ENCODE results near the gene B3GALT2.
"Not testable (repeated sequence)": the region's sequence is repeated elsewhere in the genome, so short reads cannot be mapped to it uniquely, and the experiment has no call there.

Gene B3GALT2

DNA sequence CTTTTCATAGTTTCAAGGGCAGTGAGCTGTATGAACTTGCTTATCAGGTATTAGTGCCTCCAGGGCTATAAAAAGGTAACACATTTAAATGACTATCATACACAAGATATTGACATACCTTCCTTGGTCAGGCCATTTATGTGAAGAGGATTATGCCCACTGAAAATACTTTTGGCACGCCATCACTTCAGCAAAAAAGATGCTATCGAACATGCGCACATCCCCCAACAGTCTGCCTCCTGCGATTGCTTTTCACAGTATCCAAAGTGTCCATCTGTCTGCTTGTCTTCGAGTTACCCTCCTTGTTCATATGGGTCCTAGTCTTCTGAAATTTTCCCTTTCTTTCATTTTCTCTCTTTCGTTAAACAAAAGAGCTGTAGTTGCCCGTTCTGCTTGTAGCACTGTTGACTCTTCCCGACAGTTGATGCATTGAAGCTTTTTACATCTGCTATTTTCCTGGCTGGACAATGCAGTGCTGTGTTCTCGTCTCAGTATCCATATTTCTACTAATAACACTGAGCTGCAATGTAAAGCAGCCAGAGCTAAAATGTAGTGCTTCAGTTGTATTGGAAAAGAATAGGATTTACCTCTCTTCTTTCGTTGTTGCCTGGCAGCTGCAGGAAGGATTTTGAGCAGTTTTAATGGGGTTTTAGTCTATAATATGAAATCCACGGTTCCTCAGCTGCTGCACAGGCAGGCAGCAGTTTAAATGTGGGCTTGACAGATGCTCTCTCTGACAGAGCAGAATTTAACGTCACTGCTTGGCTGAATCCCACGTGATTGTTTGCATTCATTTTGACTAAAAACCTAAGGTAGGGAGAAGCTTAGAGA lies at the start of gene B3GALT2:
Gene B3GALT2, minus strand, starts transcription at position 713 of the 831 bp plus-strand sequence. CDS start 5,051 bp downstream, outside the sequence.
- no peak for DNase-seq (ENCODE audit: low read depth)

DNA sequence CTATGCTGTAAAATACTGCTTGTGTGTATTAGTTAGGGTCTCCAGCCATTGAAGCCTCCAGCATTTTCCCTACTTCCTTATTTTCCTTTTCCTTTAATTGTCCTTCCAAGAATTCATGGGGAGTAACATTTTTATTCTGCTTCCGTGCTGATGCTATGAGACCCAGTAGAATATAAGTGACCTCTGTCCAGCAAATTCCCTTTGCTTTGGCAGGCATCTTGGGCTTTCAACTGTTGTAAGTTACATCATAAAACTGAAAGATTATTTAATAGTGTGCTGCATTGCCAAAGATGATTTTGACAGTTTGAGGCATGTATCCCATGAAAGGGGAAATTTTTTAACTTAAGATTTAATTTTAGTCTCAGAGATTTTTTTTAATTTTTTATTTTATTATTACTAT lies 48.1 kb upstream of the B3GALT2 start:
- DNase-seq (ENCODE audit: low read depth) = no peak

DNA sequence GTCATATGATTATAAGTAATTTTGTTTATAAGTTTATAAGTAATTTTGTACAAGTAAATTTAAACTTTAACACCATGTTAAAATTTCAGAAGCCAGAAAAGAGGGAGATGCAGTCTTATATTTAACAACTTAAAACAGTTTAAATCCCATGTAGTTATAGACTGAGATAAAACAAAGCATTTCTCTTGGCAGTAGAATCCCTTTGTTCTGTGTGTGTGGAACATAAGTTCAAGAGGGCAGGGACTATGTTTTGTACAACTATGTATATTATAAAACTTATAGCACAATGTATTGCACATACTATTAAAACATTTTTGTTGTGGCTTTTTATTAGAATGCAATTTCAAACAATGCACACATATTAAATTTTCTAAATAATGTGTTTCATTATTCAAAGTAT lies 44.7 kb upstream of the B3GALT2 start:
- not testable (repeated sequence) for DNase-seq (ENCODE audit: low read depth)

DNA sequence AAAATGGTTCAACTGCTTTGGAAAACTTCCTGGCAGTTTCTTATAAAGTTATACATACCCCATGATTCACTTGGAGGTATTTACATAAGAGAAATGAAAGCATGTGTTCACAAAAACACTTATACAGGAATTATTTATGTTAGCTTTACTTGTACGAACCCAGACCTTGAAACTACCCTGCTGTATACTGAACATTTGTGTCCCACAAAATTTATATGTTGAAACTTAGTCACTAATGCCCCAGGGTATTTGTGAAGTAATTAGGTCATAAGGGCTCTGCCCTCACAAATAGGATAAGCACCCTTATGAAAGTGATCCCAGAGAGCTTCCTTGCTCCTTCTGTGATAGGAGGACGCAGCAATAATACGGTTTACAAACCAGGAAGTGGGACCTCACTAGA lies 42.7 kb upstream of the B3GALT2 start:
- no peak for DNase-seq (ENCODE audit: low read depth)

- no peak for DNase-seq (ENCODE audit: low read depth)
Measured at GRCh38 chr1:193222056-193222615, 35.7 kb upstream of the B3GALT2 start.

DNA sequence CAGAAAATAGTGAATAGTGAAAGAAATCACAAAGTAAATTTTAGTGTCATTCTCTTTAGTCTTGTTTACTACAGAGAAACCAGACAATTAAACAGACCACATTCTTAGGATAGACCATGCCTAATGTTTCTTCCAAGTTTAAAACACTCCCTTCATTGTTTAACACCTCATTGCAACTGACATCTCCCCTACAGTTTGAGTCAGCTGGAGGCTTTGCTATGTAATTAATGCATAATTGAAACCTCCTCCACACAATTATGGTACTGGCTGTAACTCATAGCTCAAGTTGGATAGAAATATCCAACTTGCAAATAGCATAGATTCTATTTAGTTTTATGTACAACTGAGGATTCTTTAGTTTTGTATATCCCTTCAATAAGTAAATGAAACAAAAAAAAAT lies 35.2 kb upstream of the B3GALT2 start:
- DNase-seq (ENCODE audit: low read depth) = no peak

DNA sequence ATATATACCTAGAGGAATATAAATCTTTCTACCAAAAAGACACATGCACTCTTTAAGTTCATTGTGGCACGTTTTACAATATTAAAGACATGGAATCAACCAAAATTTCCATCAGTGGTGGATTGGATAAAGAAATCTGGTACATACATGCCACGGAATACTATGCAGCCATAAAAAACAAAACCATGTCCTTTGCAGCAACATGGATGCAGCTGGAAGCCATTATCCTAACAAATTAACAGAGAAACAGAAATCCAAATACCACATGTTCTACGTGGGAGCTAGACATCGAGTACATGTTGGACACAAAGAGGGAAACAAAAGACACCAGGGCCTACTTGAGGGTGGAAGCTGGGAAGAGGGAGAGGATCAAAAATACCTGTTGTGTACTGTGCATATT lies 33.0 kb upstream of the B3GALT2 start:
- no peak for DNase-seq (ENCODE audit: low read depth)

DNA sequence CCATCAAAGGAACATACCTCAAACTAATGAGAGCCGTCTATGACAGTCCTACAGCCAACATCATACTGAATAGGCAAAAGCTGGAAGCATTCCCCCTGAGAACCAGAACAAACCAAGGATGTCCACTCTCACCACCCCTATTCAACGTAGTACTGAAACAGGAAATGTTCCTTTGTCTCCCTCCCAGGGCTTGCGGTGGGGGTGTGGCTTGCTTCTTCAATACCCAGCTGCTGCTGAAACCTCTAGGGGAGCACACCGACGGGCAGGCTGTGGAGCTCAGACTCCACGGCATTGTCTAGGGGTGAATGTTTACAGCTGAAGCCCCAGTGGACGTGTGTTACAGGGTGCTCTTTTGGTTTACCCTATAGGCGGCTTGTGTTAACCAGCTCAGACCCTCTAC lies 30.5 kb upstream of the B3GALT2 start:
- no peak for DNase-seq (ENCODE audit: low read depth)

DNA sequence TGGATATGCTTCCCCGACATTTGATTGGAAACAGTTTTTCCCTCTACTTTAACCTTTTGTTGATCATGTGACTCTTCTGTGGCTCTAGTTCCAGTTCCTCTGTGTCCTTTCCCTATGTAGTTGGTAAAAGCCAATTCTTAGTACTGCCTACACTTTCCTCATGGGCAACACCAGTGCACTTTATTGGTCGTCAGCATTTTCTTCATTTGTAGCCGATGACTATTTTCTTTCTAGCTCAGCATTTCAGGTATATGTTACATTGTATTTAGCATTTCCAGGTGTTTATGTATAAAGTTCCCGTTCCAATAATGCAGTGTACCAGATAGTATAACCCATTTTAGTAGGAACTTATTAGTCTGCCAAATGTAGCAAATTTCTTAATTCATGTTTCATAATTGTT lies 27.6 kb upstream of the B3GALT2 start:
- no peak for DNase-seq (ENCODE audit: low read depth)

DNA sequence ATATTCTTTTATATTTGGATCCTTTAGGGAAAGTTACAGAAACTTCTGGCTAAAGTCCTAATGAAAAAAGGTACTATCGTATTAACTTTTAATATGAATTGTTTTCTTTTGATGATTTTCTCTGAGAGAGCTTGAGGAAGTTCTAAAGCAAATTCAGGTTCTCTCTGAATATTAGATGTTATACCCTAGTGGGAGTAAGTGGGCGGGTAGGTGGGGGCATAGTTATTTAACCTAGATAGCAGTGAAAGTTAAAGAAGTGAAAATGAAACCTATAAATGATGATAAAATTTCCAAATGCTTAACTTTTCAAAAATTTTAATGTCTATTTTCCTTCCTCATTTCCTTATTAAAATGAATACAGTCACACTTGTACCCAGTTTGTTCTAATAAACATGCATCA lies 26.2 kb upstream of the B3GALT2 start:
- DNase-seq (ENCODE audit: low read depth) = no peak

DNA sequence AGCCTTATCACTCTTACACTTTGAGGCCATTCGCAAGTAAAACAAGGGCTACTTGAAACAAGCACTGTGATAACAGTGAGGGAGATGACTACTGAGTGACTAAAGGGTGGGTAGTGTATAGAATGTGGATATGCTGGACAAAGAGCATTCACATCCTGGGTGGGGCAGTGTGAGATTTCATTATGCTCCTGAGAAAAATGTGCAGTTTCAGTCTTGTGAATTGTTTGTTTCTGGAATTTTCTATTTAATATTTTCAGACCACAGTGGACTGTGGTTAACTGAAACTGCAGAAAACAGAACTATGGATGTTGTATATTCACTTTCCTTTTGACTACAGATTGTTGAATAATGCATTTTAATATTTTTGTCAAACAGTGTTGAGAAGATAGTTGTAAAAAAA lies 25.1 kb upstream of the B3GALT2 start:
- DNase-seq (ENCODE audit: low read depth) = no peak

DNA sequence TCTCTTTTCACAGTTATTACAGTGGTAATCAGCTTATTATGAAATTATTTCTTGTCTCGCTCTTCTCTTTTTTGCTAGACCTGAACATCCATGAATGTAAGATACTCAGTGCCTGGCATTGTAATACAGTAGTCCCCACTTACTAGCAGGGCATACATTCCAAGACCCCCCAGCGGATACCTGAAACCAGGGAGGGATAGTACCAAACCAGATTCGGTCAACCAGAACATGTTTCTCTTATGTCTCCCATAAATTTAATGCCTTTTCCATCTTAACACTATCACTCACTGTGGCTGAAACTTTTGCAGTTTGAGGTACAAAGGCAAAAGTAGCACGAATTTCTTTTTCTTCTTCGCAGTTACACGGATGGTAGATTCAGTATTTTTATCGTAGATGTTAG lies 24.6 kb upstream of the B3GALT2 start:
- DNase-seq (ENCODE audit: low read depth) = no peak

DNA sequence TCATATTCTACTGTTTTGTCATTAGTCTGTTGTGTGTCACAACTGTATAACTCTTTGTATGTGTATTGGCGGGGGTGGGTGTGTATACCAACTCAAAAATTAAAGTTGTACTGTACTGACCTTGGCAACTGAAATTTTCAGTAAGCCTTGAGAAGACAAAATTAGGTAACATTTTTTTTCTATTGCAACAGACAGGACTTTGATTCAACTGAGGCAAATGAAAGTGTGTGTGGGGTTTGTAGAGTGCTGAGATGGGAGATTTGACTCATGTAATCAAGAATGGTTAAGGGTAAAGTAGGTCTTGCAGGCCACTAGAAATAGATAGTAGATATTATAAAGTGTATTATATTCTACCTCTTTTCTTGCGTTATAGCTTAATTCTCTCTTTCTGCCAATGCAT lies 14.6 kb upstream of the B3GALT2 start:
- DNase-seq (ENCODE audit: low read depth) = no peak

DNA sequence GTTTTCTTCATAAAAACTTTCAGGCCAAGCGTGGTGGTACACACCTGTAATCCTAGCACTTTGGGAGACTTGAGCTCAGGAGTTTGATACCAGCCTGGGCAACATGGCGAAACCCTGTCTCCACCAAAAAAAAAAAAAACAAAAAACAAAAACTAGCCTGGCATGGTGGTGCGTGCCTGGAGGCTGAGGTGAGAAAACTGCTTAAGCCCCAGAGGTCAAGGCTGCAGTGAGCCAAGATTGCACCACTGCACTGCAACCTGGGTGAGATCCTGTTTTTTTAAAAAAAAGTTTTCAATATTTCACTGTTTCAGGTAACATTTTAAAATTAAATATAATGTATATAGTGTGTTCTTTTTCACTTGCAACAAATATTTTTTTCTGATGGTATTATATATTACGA lies 13.5 kb upstream of the B3GALT2 start:
- no peak for DNase-seq (ENCODE audit: low read depth)

GRCh38 chr1:193192586-193192985 lies 6.2 kb upstream of the B3GALT2 start:
- no peak for DNase-seq (ENCODE audit: low read depth)

DNA sequence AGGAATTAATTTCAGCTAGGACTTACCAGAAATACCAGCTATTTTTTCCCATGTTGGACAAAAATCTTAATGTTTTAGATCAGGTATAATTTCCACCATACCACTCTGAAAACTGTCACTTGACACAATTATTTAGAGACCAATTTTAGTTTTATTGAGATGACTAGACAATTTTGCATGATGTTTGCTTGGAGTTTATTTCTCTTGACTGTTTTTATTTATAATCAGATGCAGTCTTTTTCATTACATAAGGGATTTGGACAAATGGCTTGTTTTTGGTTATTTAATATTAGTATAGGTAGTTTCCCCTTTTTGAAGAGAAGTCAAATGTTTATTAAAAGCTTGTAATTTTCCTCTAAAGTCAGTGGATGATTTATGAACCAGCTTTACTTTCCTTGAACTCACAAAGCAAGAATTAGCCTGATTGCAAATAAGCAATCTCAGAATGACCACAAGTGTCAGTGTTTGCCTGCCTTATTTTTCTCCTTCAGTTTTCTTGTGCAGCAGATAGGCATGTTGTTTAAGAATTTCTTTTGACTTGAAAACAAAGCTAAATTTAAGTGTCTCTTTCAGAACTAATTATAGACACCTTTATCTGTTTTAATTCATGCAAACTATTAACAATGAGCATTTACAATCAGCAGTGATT lies 3.8 kb upstream of the B3GALT2 start:
- DNase-seq (ENCODE audit: low read depth) = no peak

GRCh38 chr1:193189442-193190095 lies 3.2 kb upstream of the B3GALT2 start:
- DNase-seq (ENCODE audit: low read depth) = no peak

DNA sequence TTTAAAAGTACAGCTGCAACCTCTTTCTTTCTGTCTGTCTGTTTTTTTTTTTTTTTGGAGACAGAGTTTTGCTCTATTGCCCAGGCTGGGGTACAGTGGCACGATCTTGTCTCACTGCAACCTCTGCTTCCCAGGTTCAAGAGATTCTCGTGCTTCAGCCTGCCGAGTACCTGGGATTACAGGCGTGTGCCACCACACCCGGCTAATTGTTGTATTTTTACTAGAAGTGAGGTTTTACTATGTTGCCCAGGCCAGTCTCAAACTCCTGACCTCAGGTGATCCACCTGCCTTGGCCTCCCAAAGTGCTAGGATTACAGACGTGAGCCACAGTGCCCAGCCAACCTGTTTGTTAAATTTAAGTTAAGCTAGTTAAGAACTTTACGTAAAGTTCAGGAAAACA lies 2.5 kb upstream of the B3GALT2 start:
- not testable (repeated sequence) for DNase-seq (ENCODE audit: low read depth)

DNA sequence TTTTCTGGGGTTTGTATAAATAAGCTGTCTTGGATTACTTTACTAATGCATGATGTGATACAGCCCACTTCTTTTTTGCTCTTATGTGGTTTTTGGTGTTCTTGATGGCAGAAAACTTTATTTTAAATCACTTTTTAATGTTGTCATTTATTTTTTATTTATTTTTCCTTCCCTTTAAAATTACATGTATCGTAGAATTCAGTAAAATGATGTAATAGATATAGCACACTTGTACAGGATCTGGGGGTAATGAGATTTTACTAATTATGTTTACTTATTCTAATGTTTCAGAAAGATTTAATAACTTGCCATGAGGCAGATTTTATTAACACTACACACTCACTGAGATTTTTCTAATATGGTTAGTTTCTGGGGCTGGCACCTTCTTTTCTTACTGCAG lies 701 bp upstream of the B3GALT2 start:
- no peak for DNase-seq (ENCODE audit: low read depth)

DNA sequence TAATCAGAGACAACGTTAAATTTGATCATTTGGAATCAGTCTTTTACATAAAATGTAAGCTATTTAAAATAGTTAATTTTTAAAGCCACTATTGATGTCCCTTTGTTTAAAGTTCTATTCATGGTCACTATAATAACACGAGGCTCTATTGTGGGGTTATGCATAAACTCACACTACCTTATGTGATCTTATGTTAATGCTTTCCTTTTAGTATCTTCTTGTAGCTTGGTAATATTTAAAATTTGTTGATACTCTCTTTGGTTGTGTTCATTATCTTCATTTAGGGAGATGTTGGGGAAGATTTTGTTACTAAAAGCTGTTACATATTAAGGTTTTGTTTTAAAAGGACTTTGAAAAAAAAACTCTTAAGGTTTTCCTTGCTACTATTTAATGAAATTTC lies 1.2 kb downstream of the B3GALT2 start:
- no peak for DNase-seq (ENCODE audit: low read depth)

DNA sequence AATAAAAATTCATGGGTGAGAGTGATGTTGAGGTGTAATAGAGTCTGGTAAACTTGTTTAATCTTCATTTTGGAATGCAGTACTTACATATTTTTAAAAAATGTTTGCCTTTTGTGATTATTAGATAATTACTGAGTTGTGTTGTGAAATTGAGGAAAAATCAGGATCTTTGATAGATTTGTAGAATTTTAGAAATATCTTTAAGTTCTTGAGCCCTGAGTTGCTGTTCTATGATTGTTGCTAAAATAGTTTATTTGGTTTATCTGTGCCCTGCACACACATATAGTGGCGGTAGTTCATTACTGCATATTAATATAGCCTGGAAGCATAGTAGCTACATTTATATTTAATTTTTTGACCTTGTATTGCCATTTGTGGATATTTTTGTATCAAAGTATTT lies 1.6 kb downstream of the B3GALT2 start:
- DNase-seq (ENCODE audit: low read depth) = no peak

- DNase-seq (ENCODE audit: low read depth) = no peak
Measured at GRCh38 chr1:193183019-193183627, 3.3 kb downstream of the B3GALT2 start.

Data from activated gamma-delta T cell treated with anti-CD3 and anti-CD28 coated beads, Interleukin-2, amount 50 U/mL, for 16 hours (primary cell).